B cell (primary cell): Measurements from ENCODE around the gene MLLT3. TPM values are rescaled to one million over a fixed set of nuclear protein-coding genes. Genes with fewer than 3 reads are reported as not detected.

Experiments
- ATAC-seq: fragments of 200-7000 bp; cut with Tn5 transposase; one replicate; pipeline ENCODE4 v1.10.0; 2021; ENCODE audit warnings: low read depth, mild to moderate bottlenecking, moderate number of reproducible peaks, moderate library complexity
- CTCF ChIA-PET: fragments of 350-600 bp; sonication (Branson Sonifier 250); formaldehyde crosslinking; loops from one replicate; lab custom pipeline; 2021; ENCODE audit warnings: antibody characterized with exemption, inconsistent platforms; lab: Charles Lee
- POLR2A ChIA-PET: fragments of 350-600 bp; sonication (Branson Sonifier 250); formaldehyde crosslinking; loops from one replicate; lab custom pipeline; 2021; ENCODE audit warnings: antibody characterized with exemption; lab: Charles Lee
- DNase-seq: peaks from one replicate; pipeline ENCODE4 v3.0.0; 2013
- H2AFZ ChIP-seq: 2 replicates; pipeline ENCODE4 v1.6.1; 2012; ENCODE audit warnings: mild to moderate bottlenecking, low read depth, low read length; ENCODE audit not compliant: insufficient read depth, poor library complexity, severe bottlenecking
- H3K27ac ChIP-seq, 2 donors: 1 replicate in 1 of 2; 2 replicates in 1 of 2; pipeline ENCODE4 v1.5.1; 2012 to 2013; ENCODE audit warnings: low read length in 2 of 2, mild to moderate bottlenecking in 2 of 2, moderate library complexity in 1 of 2
- H3K27me3 ChIP-seq, 4 experiments: fragments of 200-600 bp in 1 of 4; sonication (generic) in 1 of 4; replicated peaks in 1 of 4; 1 replicate in 2 of 4; 2 replicates in 2 of 4; pipeline versions ENCODE4 v1.6.1 to v1.7.0; 2013 to 2016; ENCODE audit warnings: low read length in 3 of 4, mild to moderate bottlenecking in 2 of 4, mixed read lengths in 1 of 4, moderate library complexity in 1 of 4; ENCODE audit not compliant: insufficient read depth in 4 of 4, control insufficient read depth in 3 of 4; ENCODE audit errors: control extremely low read depth in 1 of 4
- H3K36me3 ChIP-seq, 2 experiments: replicated peaks in 1 of 2; 1 replicate in 1 of 2; 2 replicates in 1 of 2; pipeline versions ENCODE4 v1.6.1 to v1.7.1; 2013; ENCODE audit warnings: low read length in 1 of 2; ENCODE audit not compliant: insufficient read depth in 2 of 2, control insufficient read depth in 1 of 2; ENCODE audit errors: control extremely low read depth in 1 of 2, extremely low read depth in 1 of 2
- H3K4me1 ChIP-seq, 2 donors: fragments of 200-600 bp in 1 of 2; sonication (generic) in 1 of 2; 1 replicate in 1 of 2; 2 replicates in 1 of 2; pipeline versions ENCODE4 v1.5.1 to v1.6.1; 2013 to 2017; ENCODE audit warnings: low read length in 2 of 2; ENCODE audit not compliant: control insufficient read depth in 2 of 2, insufficient read depth in 2 of 2
- H3K4me2 ChIP-seq: replicated peaks from 2 replicates; pipeline ENCODE3; 2012; ENCODE audit warnings: mild to moderate bottlenecking, low read depth, low read length; ENCODE audit not compliant: poor library complexity, severe bottlenecking
- H3K4me3 ChIP-seq, 5 experiments: fragments of 200-600 bp in 1 of 5; sonication (generic) in 1 of 5; 1 replicate in 3 of 5; 2 replicates in 2 of 5; pipeline versions ENCODE4 v1.5.1 to v1.7.0; 2011 to 2016; ENCODE audit warnings: low read length in 4 of 5, mild to moderate bottlenecking in 4 of 5, low read depth in 2 of 5, control low read depth in 1 of 5, moderate library complexity in 1 of 5; ENCODE audit not compliant: insufficient read depth in 1 of 5; ENCODE audit errors: control extremely low read depth in 1 of 5, extremely low read depth in 1 of 5
- H3K79me2 ChIP-seq: fragments of 200-600 bp; sonication (generic); one replicate; pipeline ENCODE4 v1.6.0; 2016; ENCODE audit warnings: low read length; ENCODE audit not compliant: control insufficient read depth, insufficient read depth
- H3K9ac ChIP-seq: fragments of 200-600 bp; sonication (generic); 2 replicates; pipeline ENCODE4 v1.6.1; 2017; ENCODE audit warnings: mild to moderate bottlenecking, low read length, moderate library complexity
- H3K9me3 ChIP-seq, 3 donors: one replicate each; pipeline versions ENCODE4 v1.6.1 to v1.7.1; 2013; ENCODE audit warnings: low read length in 2 of 3; ENCODE audit not compliant: control insufficient read depth in 2 of 3, insufficient read depth in 1 of 3; ENCODE audit errors: control extremely low read depth in 1 of 3
- H4K20me1 ChIP-seq: 2 replicates; pipeline ENCODE4 v1.6.0; 2012; ENCODE audit warnings: mild to moderate bottlenecking, low read length; ENCODE audit not compliant: insufficient read depth, control insufficient read depth, poor library complexity, severe bottlenecking
- H3K27ac Mint-ChIP-seq: one replicate; pipeline ENCODE4 v1.8.0; 2021; ENCODE audit warnings: mixed read lengths
- H3K27me3 Mint-ChIP-seq: one replicate; pipeline ENCODE4 v1.8.0; 2021; ENCODE audit warnings: mixed read lengths
- H3K4me1 Mint-ChIP-seq: one replicate; pipeline ENCODE4 v1.8.0; 2021; ENCODE audit warnings: mixed read lengths
- H3K4me3 Mint-ChIP-seq: one replicate; pipeline ENCODE4 v1.8.0; 2021; ENCODE audit warnings: mixed read lengths
- H3K9me3 Mint-ChIP-seq: one replicate; pipeline ENCODE4 v1.8.0; 2022; ENCODE audit warnings: mixed read lengths; ENCODE audit not compliant: insufficient read depth
- EZH2 ChIP-seq: IDR thresholded peaks from 2 replicates; pipeline ENCODE4 v1.6.1; 2012; ENCODE audit warnings: borderline replicate concordance, low read depth, mild to moderate bottlenecking, moderate library complexity, low read length; ENCODE audit not compliant: insufficient read depth, poor library complexity, severe bottlenecking
- WGBS: methylation state at CpG from one replicate; pipeline ENCODE4 v1.1.5; 2013; ENCODE audit warnings: missing lambda C conversion rate; ENCODE audit not compliant: insufficient coverage; 5-methylcytosine and 5-hydroxymethylcytosine counted together
- intact Hi-C: fragments of 100-400 bp; cut with micrococcal nuclease; formaldehyde crosslinking; loops from one replicate; pipeline ENCODE4 v1.10.0; 2022
- polyA plus RNA-seq: library from polyadenylated mRNA; depleted of rRNA; stranded (reverse); fragments of >200 nt; gene quantifications from 2 replicates; pipeline ENCODE4 v1.2.3, GENCODE V29; 2012
- total RNA-seq, 2 donors: library from RNA; stranded (reverse); fragments of 120-200 nt in 1 of 2; gene quantifications; 1 replicate in 1 of 2; 2 replicates in 1 of 2; pipeline versions ENCODE4 v1.2.3 to v1.2.4, GENCODE V29; 2013 to 2022
- TF ChIP-seq, protein P1 (sequence below): fragments of 200-600 bp; IDR thresholded peaks from one replicate; pipeline ENCODE4 v1.8.0; 2022; ENCODE audit warnings: antibody characterized with exemption, mild to moderate bottlenecking

Gene MLLT3
- total and polyA plus RNA-seq, 2 donors (not counting 1 experiment from before 2014, with no cell fraction given): 3.4 to 3.6 TPM

DNA sequence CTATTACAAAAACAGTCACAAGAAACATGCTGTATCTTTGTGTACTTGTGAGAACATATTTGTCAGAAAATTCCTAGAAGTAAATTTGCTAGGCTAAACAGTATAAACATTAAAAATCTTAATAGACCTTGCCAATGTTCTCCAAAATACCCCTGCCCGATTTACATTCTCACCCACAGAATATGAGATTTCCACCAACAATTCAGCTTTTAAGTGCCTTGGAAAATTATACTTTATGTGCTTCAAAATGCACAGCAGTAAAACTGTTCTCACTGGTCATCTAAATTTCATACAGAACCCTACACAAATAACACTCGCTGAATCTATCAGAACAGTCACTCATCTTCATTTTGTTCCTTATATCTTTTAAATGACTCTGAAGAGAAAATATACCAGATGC is 5.5 kb downstream of the MLLT3 start:
- peaks cover 0 to 7% (median 2%) of the 10 kb centered on the region in 4 experiments for H3K27me3 ChIP-seq
- H3K4me3 ChIP-seq: no peak overlapping the region
- peaks cover 0 to 4% (median 0%) of the 10 kb centered on the region in 3 donors for H3K9me3 ChIP-seq
- ChIA-PET CTCF (no interaction called here), POLR2A (no interaction called here)
- no peaks in the 10 kb centered on the region for H3K79me2 ChIP-seq
- Mint-ChIP-seq H3K27me3 (peaks cover 3% of the 10 kb centered on the region), H3K27ac (no peak overlapping the region), H3K4me1 (peaks cover 14% of the 10 kb centered on the region), H3K9me3 (no peaks in the 10 kb centered on the region), H3K4me3 (no peak overlapping the region)
- WGBS: 92% methylated on average over 2 of the region's 2 CpGs
- H3K27ac ChIP-seq: no peak overlapping the region
- H2AFZ ChIP-seq: no peak overlapping the region
- H3K4me1 ChIP-seq: peaks cover 7 to 17% of the 10 kb centered on the region in 2 donors
- H4K20me1 ChIP-seq: no peaks in the 10 kb centered on the region
- no peaks in the 10 kb centered on the region for H3K36me3 ChIP-seq
- H3K9ac ChIP-seq: no peak overlapping the region
- TF ChIP-seq, protein P1, sequence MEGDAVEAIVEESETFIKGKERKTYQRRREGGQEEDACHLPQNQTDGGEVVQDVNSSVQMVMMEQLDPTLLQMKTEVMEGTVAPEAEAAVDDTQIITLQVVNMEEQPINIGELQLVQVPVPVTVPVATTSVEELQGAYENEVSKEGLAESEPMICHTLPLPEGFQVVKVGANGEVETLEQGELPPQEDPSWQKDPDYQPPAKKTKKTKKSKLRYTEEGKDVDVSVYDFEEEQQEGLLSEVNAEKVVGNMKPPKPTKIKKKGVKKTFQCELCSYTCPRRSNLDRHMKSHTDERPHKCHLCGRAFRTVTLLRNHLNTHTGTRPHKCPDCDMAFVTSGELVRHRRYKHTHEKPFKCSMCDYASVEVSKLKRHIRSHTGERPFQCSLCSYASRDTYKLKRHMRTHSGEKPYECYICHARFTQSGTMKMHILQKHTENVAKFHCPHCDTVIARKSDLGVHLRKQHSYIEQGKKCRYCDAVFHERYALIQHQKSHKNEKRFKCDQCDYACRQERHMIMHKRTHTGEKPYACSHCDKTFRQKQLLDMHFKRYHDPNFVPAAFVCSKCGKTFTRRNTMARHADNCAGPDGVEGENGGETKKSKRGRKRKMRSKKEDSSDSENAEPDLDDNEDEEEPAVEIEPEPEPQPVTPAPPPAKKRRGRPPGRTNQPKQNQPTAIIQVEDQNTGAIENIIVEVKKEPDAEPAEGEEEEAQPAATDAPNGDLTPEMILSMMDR: no peak
- no peak for TF ChIP-seq EZH2
- ATAC-seq (no peak), DNase-seq (no peak)
- no peak overlapping the region for H3K4me2 ChIP-seq
- intact Hi-C loops: no loop called here

DNA sequence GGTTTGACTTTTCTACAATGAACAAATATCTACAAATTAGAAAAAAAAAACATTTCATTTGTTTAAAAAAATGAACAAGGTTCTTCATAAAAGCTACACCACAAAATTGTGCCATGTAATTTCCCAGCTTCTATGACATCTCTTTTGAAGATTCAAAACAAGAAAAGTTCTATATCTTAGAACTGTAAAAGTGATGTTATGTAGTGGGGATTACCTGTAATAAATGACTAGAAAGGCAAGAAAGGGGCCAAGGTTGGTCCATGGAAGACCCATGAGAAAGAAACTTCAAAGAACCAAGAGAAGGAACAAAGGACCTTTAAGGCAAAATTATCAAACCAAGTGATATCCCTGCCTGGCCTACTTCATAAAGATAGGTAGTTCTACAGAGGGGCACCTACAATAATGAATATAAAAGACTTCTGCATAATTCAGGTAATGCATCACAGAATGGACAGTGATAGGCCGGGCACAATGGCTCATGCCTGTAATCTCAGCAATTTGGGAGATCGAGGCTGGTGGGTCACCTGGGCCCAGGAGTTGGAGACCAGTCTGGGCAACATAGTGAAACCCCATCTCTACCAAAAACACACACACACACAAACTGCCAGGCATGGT is 7.6 kb downstream of the MLLT3 start:
- no peak overlapping the region for H3K4me3 ChIP-seq
- no peak overlapping the region for H3K4me2 ChIP-seq
- ChIA-PET POLR2A (no interaction called here), CTCF (interaction anchor here (1.2 kb wide), 1 partner anchor 426 kb away, joined by 3 read pairs; no protein-coding TSS in a partner anchor)
- H3K27ac ChIP-seq: no peak overlapping the region
- DNase-seq (no peak), ATAC-seq (no peak)
- no peaks in the 10 kb centered on the region for H3K36me3 ChIP-seq
- no peaks in the 10 kb centered on the region for H4K20me1 ChIP-seq
- H3K27me3 Mint-ChIP-seq: peaks cover 7% of the 10 kb centered on the region
- no peak overlapping the region for H3K27ac Mint-ChIP-seq
- H3K4me3 Mint-ChIP-seq: no peak overlapping the region
- H3K9ac ChIP-seq: no peak overlapping the region
- no peaks in the 10 kb centered on the region for H3K79me2 ChIP-seq
- H3K9me3 Mint-ChIP-seq: no peaks in the 10 kb centered on the region
- intact Hi-C loops: no loop called here
- no peaks in the 10 kb centered on the region for H3K27me3 ChIP-seq
- H3K4me1 ChIP-seq: peaks cover 1 to 2% of the 10 kb centered on the region in 2 donors
- TF ChIP-seq, protein P1: no peak
- no peak for TF ChIP-seq EZH2
- peaks cover 1% of the 10 kb centered on the region for H3K4me1 Mint-ChIP-seq
- H2AFZ ChIP-seq: no peak overlapping the region
- no peaks in the 10 kb centered on the region for H3K9me3 ChIP-seq
- WGBS: 94% methylated on average over 2 of the region's 2 CpGs
